Rectal smooth muscle tissue (tissue), 1 donor: ENCODE measurements around the gene OSBP2.

Source experiments
- H3K27ac ChIP-seq: one replicate; pipeline ENCODE4 v1.7.0; 2013; ENCODE audit warnings: low read depth, low read length, inconsistent platforms
- H3K27me3 ChIP-seq: one replicate; pipeline ENCODE4 v1.7.0; 2013; ENCODE audit warnings: low read length; ENCODE audit not compliant: control insufficient read depth, insufficient read depth
- H3K36me3 ChIP-seq: one replicate; pipeline ENCODE4 v1.7.0; 2013; ENCODE audit warnings: low read length; ENCODE audit not compliant: control insufficient read depth, insufficient read depth
- H3K4me1 ChIP-seq: one replicate; pipeline ENCODE4 v1.7.0; 2013; ENCODE audit warnings: low read length; ENCODE audit not compliant: control insufficient read depth, insufficient read depth
- H3K4me3 ChIP-seq: one replicate; pipeline ENCODE4 v1.7.0; 2013; ENCODE audit warnings: low read length
- H3K9ac ChIP-seq: one replicate; pipeline ENCODE4 v1.7.0; 2013; ENCODE audit warnings: low read length

Gene OSBP2

GRCh38 chr22:30681831-30682230 lies 12.8 kb upstream of the OSBP2 start:
- Histone ChIP-seq H3K4me3 (no peak overlapping the region), H3K27me3 (no peaks in the 10 kb centered on the region), H3K27ac (no peak overlapping the region), H3K9ac (no peak overlapping the region), H3K4me1 (peaks cover 8% of the 10 kb centered on the region), H3K36me3 (no peaks in the 10 kb centered on the region)

- Histone ChIP-seq H3K4me1 (peaks cover 8% of the 10 kb centered on the region), H3K27ac (no peak overlapping the region), H3K4me3 (no peak overlapping the region), H3K9ac (no peak overlapping the region), H3K36me3 (no peaks in the 10 kb centered on the region), H3K27me3 (no peaks in the 10 kb centered on the region)
These were observed 9.5 kb upstream of the OSBP2 start for GRCh38 chr22:30685178-30685577.

GRCh38 chr22:30687358-30687757 lies 7.3 kb upstream of the OSBP2 start:
- no peak overlapping the region for H3K9ac ChIP-seq
- no peak overlapping the region for H3K27ac ChIP-seq
- H3K36me3 ChIP-seq = no peaks in the 10 kb centered on the region
- H3K4me1 ChIP-seq = no peaks in the 10 kb centered on the region
- H3K27me3 ChIP-seq = no peaks in the 10 kb centered on the region
- H3K4me3 ChIP-seq = no peak overlapping the region

GRCh38 chr22:30689622-30690021 lies 5.1 kb upstream of the OSBP2 start:
- H3K4me1 ChIP-seq = no peaks in the 10 kb centered on the region
- H3K27me3 ChIP-seq = no peaks in the 10 kb centered on the region
- no peak overlapping the region for H3K27ac ChIP-seq
- no peak overlapping the region for H3K9ac ChIP-seq
- no peaks in the 10 kb centered on the region for H3K36me3 ChIP-seq
- H3K4me3 ChIP-seq = no peak overlapping the region

GRCh38 chr22:30691204-30691603 lies 3.5 kb upstream of the OSBP2 start:
- H3K4me1 ChIP-seq = peaks cover 6% of the 10 kb centered on the region
- H3K27ac ChIP-seq = no peak overlapping the region
- peaks cover 3% of the 10 kb centered on the region for H3K27me3 ChIP-seq
- no peak overlapping the region for H3K4me3 ChIP-seq
- no peak overlapping the region for H3K9ac ChIP-seq
- H3K36me3 ChIP-seq = no peaks in the 10 kb centered on the region

GRCh38 chr22:30694171-30694639 lies 469 bp upstream of the OSBP2 start:
- peak overlapping the region; percentile 75 for H3K4me3 ChIP-seq
- peaks cover 3% of the 10 kb centered on the region for H3K27me3 ChIP-seq
- H3K9ac ChIP-seq = peak overlapping the region; percentile 38
- no peak overlapping the region for H3K27ac ChIP-seq
- peaks cover 6% of the 10 kb centered on the region for H3K4me1 ChIP-seq
- H3K36me3 ChIP-seq = no peaks in the 10 kb centered on the region

GRCh38 chr22:30695351-30695851 lies 727 bp downstream of the OSBP2 start:
- Histone ChIP-seq H3K9ac (peak overlapping the region; percentile 68), H3K4me3 (peak overlapping the region; percentile 86), H3K4me1 (peaks cover 6% of the 10 kb centered on the region), H3K36me3 (no peaks in the 10 kb centered on the region), H3K27me3 (peaks cover 3% of the 10 kb centered on the region), H3K27ac (no peak overlapping the region)

GRCh38 chr22:30695871-30696655 lies 1.4 kb downstream of the OSBP2 start:
- Histone ChIP-seq H3K27me3 (peaks cover 3% of the 10 kb centered on the region), H3K9ac (no peak overlapping the region), H3K4me1 (peaks cover 6% of the 10 kb centered on the region), H3K36me3 (no peaks in the 10 kb centered on the region), H3K27ac (no peak overlapping the region), H3K4me3 (peak overlapping the region; percentile 86)

GRCh38 chr22:30697975-30698374 lies 3.3 kb downstream of the OSBP2 start:
- peaks cover 3% of the 10 kb centered on the region for H3K27me3 ChIP-seq
- no peaks in the 10 kb centered on the region for H3K36me3 ChIP-seq
- H3K27ac ChIP-seq = no peak overlapping the region
- no peak overlapping the region for H3K4me3 ChIP-seq
- no peak overlapping the region for H3K9ac ChIP-seq
- peaks cover 6% of the 10 kb centered on the region for H3K4me1 ChIP-seq

- Histone ChIP-seq H3K4me3 (no peak overlapping the region), H3K27me3 (no peaks in the 10 kb centered on the region), H3K4me1 (no peaks in the 10 kb centered on the region), H3K36me3 (no peaks in the 10 kb centered on the region), H3K27ac (no peak overlapping the region), H3K9ac (no peak overlapping the region)
These were observed 7.2 kb downstream of the OSBP2 start for GRCh38 chr22:30701872-30702271.

- Histone ChIP-seq H3K36me3 (no peaks in the 10 kb centered on the region), H3K4me1 (no peaks in the 10 kb centered on the region), H3K4me3 (no peak overlapping the region), H3K27me3 (no peaks in the 10 kb centered on the region), H3K27ac (no peak overlapping the region), H3K9ac (no peak overlapping the region)
These were observed 8.2 kb downstream of the OSBP2 start for GRCh38 chr22:30702856-30703255.

GRCh38 chr22:30704978-30705377 lies 10.3 kb downstream of the OSBP2 start:
- no peak overlapping the region for H3K9ac ChIP-seq

More at GRCh38 chr22:30704978-30705377, 10.3 kb downstream of the OSBP2 start:
- H3K4me3 ChIP-seq = no peak overlapping the region
- H3K27me3 ChIP-seq = no peaks in the 10 kb centered on the region
- no peak overlapping the region for H3K27ac ChIP-seq
- H3K4me1 ChIP-seq = no peaks in the 10 kb centered on the region
- no peaks in the 10 kb centered on the region for H3K36me3 ChIP-seq
